Endothelial cell of umbilical vein (primary cell): Measurements from ENCODE around the gene PLD4. TPM values are rescaled to one million over a fixed set of nuclear protein-coding genes. Genes with fewer than 3 reads are reported as not detected.
A peak's percentile ranks its signal among the peaks of the same experiment; 100 is the strongest.

Source experiments
- BruUV-seq: library from RNA; stranded (reverse); fragments of 400-500 nt; replicated peaks from 2 replicates; lab custom pipeline; 2021; lab: Mats Ljungman, UMichigan
- CTCF ChIA-PET: fragments of 300-600, 350-600 bp; sonication (Branson Sonifier 250); formaldehyde crosslinking; loops from one replicate; lab custom pipeline; 2021; ENCODE audit warnings: antibody characterized with exemption, inconsistent platforms; lab: Charles Lee
- POLR2A ChIA-PET: fragments of 300-600, 350-600 bp; sonication (Branson Sonifier 250); formaldehyde crosslinking; loops from one replicate; lab custom pipeline; 2021; ENCODE audit warnings: antibody characterized with exemption, inconsistent platforms; lab: Charles Lee
- DNase-seq: peaks from one replicate; pipeline ENCODE4 v3.0.0-alpha.2; 2011; ENCODE audit warnings: low read depth, low spot score
- FAIRE-seq: peaks from 2 replicates; lab custom pipeline; 2011; peaks lifted over from hg19 to GRCh38; lab: Jason Lieb, UNC
- H2AFZ ChIP-seq: 2 replicates; pipeline ENCODE4 v1.6.0; 2012; ENCODE audit warnings: low read depth, low read length, control low read depth, inconsistent platforms
- H3K27ac ChIP-seq: 2 replicates; pipeline ENCODE4 v1.5.1; 2011; ENCODE audit warnings: low read depth, mild to moderate bottlenecking, control low read depth, low read length, moderate library complexity; ENCODE audit not compliant: insufficient read depth
- H3K27me3 ChIP-seq, 2 experiments: 2 replicates each; pipeline versions ENCODE4 v1.6.0 to v1.6.1; 2011; ENCODE audit warnings: low read length in 2 of 2, mixed read lengths in 1 of 2; ENCODE audit not compliant: control insufficient read depth in 2 of 2, insufficient read depth in 2 of 2
- H3K36me3 ChIP-seq, 2 experiments: 2 replicates in 1 of 2; 3 replicates in 1 of 2; pipeline ENCODE4 v1.5.1; 2011; ENCODE audit warnings: low read length in 2 of 2, mild to moderate bottlenecking in 1 of 2, moderate library complexity in 1 of 2; ENCODE audit not compliant: control insufficient read depth in 2 of 2, insufficient read depth in 2 of 2; ENCODE audit errors: extremely low read depth in 1 of 2
- H3K4me1 ChIP-seq: 3 replicates; pipeline ENCODE4 v1.5.1; 2011; ENCODE audit warnings: mild to moderate bottlenecking, low read length; ENCODE audit not compliant: control insufficient read depth, insufficient read depth; ENCODE audit errors: extremely low read depth
- H3K4me2 ChIP-seq: 2 replicates; pipeline ENCODE4 v1.6.1; 2011; ENCODE audit warnings: low read length, control low read depth, mixed read lengths; ENCODE audit not compliant: insufficient read depth
- H3K4me3 ChIP-seq, 3 experiments: fragments of 200-600 bp in 1 of 3; sonication (generic), shearing (Covaris generic) in 1 of 3; replicated peaks in 1 of 3; 2 replicates each; pipeline ENCODE4 v1.5.1; 2011 to 2016; ENCODE audit warnings: control low read depth in 3 of 3, low read length in 3 of 3, mild to moderate bottlenecking in 2 of 3, inconsistent platforms in 1 of 3, low read depth in 1 of 3, moderate library complexity in 1 of 3; ENCODE audit not compliant: insufficient read depth in 1 of 3
- H3K79me2 ChIP-seq: 2 replicates; pipeline ENCODE4 v1.6.0; 2012; ENCODE audit warnings: low read length, inconsistent platforms; ENCODE audit not compliant: control insufficient read depth, insufficient read depth
- H3K9ac ChIP-seq: replicated peaks from 2 replicates; pipeline ENCODE3; 2011; ENCODE audit warnings: low read length, control low read depth; ENCODE audit not compliant: insufficient read depth; ENCODE audit errors: extremely low read depth
- H3K9me1 ChIP-seq: replicated peaks from 3 replicates; pipeline ENCODE4 v1.6.0; 2011; ENCODE audit warnings: mild to moderate bottlenecking, low read length; ENCODE audit not compliant: control insufficient read depth, insufficient read depth; ENCODE audit errors: extremely low read depth
- H3K9me3 ChIP-seq: replicated peaks from 2 replicates; pipeline ENCODE4 v1.5.1; 2012; ENCODE audit warnings: low read length, inconsistent platforms; ENCODE audit not compliant: control insufficient read depth, insufficient read depth
- H4K20me1 ChIP-seq: replicated peaks from 2 replicates; pipeline ENCODE3; 2011; ENCODE audit warnings: mild to moderate bottlenecking, low read length; ENCODE audit not compliant: control insufficient read depth, insufficient read depth; ENCODE audit errors: extremely low read depth
- CTCF ChIP-seq, 2 donors: IDR thresholded peaks; 1 replicate in 1 of 2; 2 replicates in 1 of 2; pipeline ENCODE4 v1.5.1; 2011; ENCODE audit warnings: low read length in 2 of 2, mild to moderate bottlenecking in 2 of 2, moderate library complexity in 2 of 2, control low read depth in 1 of 2, inconsistent platforms in 1 of 2, low read depth in 1 of 2; ENCODE audit not compliant: insufficient read depth in 1 of 2; ENCODE audit errors: extremely low read depth in 1 of 2
- EZH2 ChIP-seq: IDR thresholded peaks from 2 replicates; pipeline ENCODE4 v1.6.1; 2012; ENCODE audit warnings: borderline replicate concordance, low read depth, mild to moderate bottlenecking, moderate library complexity, low read length, inconsistent platforms; ENCODE audit not compliant: severe bottlenecking
- FOS ChIP-seq: IDR thresholded peaks from 2 replicates; pipeline ENCODE4 v1.6.1; 2011; ENCODE audit warnings: mild to moderate bottlenecking, low read length, moderate library complexity, borderline replicate concordance; ENCODE audit not compliant: insufficient read depth
- GATA2 ChIP-seq: IDR thresholded peaks from 2 replicates; pipeline ENCODE4 v1.7.0; 2011; ENCODE audit warnings: low read depth, mild to moderate bottlenecking, moderate library complexity, mixed read lengths, low read length; ENCODE audit not compliant: insufficient read length, insufficient read depth
- JUN ChIP-seq: IDR thresholded peaks from 2 replicates; pipeline ENCODE4 v1.6.1; 2011; ENCODE audit warnings: borderline replicate concordance, low read depth; ENCODE audit not compliant: insufficient read length, insufficient read depth
- MYC ChIP-seq: IDR thresholded peaks from one replicate; pipeline ENCODE4 v1.6.1; 2011; ENCODE audit warnings: mild to moderate bottlenecking, low read depth, low read length
- POLR2A ChIP-seq: IDR thresholded peaks from 2 replicates; pipeline ENCODE4 v1.6.1; 2012; ENCODE audit warnings: low read depth, mild to moderate bottlenecking, control low read depth, low read length
- POLR2AphosphoS5 ChIP-seq: IDR thresholded peaks from 2 replicates; pipeline ENCODE4 v1.6.1; 2012; ENCODE audit warnings: low read depth, mild to moderate bottlenecking, control low read depth, low read length, moderate library complexity; ENCODE audit not compliant: insufficient read depth
- dilution Hi-C: fragments of 300-500 bp; cut with MboI; formaldehyde crosslinking; loops from one replicate; pipeline ENCODE4 v1.15.0; 2019; ENCODE audit warnings: low sequenced_read_pairs; ENCODE audit not compliant: extremely low pct_ligation_motif_present
- intact Hi-C: fragments of 100-400 bp; cut with micrococcal nuclease; formaldehyde crosslinking; loops from one replicate; pipeline ENCODE4 v1.10.0; 2022
- polyA plus RNA-seq, 4 experiments: library from polyadenylated mRNA; depleted of rRNA in 3 of 4; stranded (reverse) in 3 of 4; unstranded in 1 of 4; fragments of >200 nt; gene quantifications; 2 replicates each; pipeline versions ENCODE4 v1.2.1 to v1.2.3, GENCODE V29; 2011 to 2012; ENCODE audit warnings: missing spikeins in 1 of 4
- total RNA-seq: library from RNA; stranded (reverse); gene quantifications from 2 replicates; pipeline ENCODE4 v1.2.3, GENCODE V29; 2021
- TF ChIP-seq, protein P1 (sequence below): IDR thresholded peaks from 2 replicates; pipeline ENCODE4 v1.6.1; 2011; ENCODE audit not compliant: insufficient read depth, insufficient read length

Gene PLD4
- total and polyA plus RNA-seq, 2 donors (not counting 3 experiments of a cell fraction or from before 2014, with no cell fraction given), result 0.01 to 0.11 TPM

- BruUV-seq, result TSS peak; percentile 26
- no peaks in the 10 kb centered on the region for H3K9me1 ChIP-seq
- no peak overlapping the region for H3K27ac ChIP-seq
- dilution Hi-C loops, result no loop called here
- CTCF ChIA-PET, result no interaction called here
- no peak overlapping the region for H3K9ac ChIP-seq
- H2AFZ ChIP-seq, result no peak overlapping the region
- intact Hi-C loops, result no loop called here
- H3K36me3 ChIP-seq, result peaks cover 5 to 44% of the 10 kb centered on the region in 2 experiments
- H3K4me2 ChIP-seq, result no peak overlapping the region
- H3K4me1 ChIP-seq, result no peaks in the 10 kb centered on the region
- no peaks in the 10 kb centered on the region for H4K20me1 ChIP-seq
- no peak for TF ChIP-seq POLR2AphosphoS5
- no peak for TF ChIP-seq MYC
- TF ChIP-seq, protein P1, sequence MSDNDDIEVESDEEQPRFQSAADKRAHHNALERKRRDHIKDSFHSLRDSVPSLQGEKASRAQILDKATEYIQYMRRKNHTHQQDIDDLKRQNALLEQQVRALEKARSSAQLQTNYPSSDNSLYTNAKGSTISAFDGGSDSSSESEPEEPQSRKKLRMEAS, result no peak
- no peak for TF ChIP-seq FOS
- no peak for TF ChIP-seq JUN
- TF ChIP-seq CTCF (IDR thresholded peaks at IDR 0.05; ENCODE audit: extremely low read depth in 1 of 2, insufficient read depth in 1 of 2, low read depth in 1 of 2, low read length in 2 of 2), result no peak
- TF ChIP-seq GATA2, result no peak
- TF ChIP-seq EZH2, result no peak
- no peak for TF ChIP-seq POLR2A
- no peak overlapping the region for H3K4me3 ChIP-seq
- no peaks in the 10 kb centered on the region for H3K79me2 ChIP-seq
- H3K9me3 ChIP-seq, result no peaks in the 10 kb centered on the region
- POLR2A ChIA-PET, result no interaction called here
- no peaks in the 10 kb centered on the region for H3K27me3 ChIP-seq
- DNase-seq (no peak), FAIRE-seq (no peak)
Measured at GRCh38 chr14:104953097-104953496, 28.4 kb downstream of the PLD4 start.
